HepG2 (cell line): ENCODE data around the gene CD81. TPM values are rescaled to one million over a fixed set of nuclear protein-coding genes. Genes with fewer than 3 reads are reported as not detected.

Experiments used
- ATAC-seq: fragments of 200-7000 bp; cut with Tn5 transposase; 3 replicates; pipeline ENCODE4 v1.9.1; 2020; ENCODE audit warnings: mild to moderate bottlenecking, moderate library complexity
- BruUV-seq: library from RNA; stranded (reverse); fragments of 400-500 nt; replicated peaks from 2 replicates; lab custom pipeline; 2021; lab: Mats Ljungman, UMichigan
- CTCF ChIA-PET: fragments of 300-600 bp; formaldehyde crosslinking; extraction: SDS; loops from one replicate; lab custom pipeline; 2021; ENCODE audit warnings: low total read pairs, inconsistent platforms, low intra/inter-chr PET ratio; lab: Yijun Ruan, JAX
- POLR2A ChIA-PET: fragments of 350-600 bp; sonication (Branson Sonifier 250); formaldehyde crosslinking; loops from one replicate; lab custom pipeline; 2020; ENCODE audit warnings: antibody characterized with exemption, inconsistent platforms; lab: Yijun Ruan, JAX
- DNase-seq: peaks from one replicate; pipeline ENCODE4 v3.0.0-alpha.2; 2015; ENCODE audit warnings: low spot score
- FAIRE-seq: peaks from 3 replicates; lab custom pipeline; 2011; peaks lifted over from hg19 to GRCh38; lab: Jason Lieb, UNC
- H2AFZ ChIP-seq: one replicate; pipeline ENCODE4 v1.6.1; 2011; ENCODE audit warnings: low read length, inconsistent platforms
- H3K27ac ChIP-seq: fragments of 300-600 bp; 3 replicates; pipeline ENCODE4 v1.8.0; 2011; ENCODE audit warnings: mixed run types, mild to moderate bottlenecking, mixed read lengths, low read length, inconsistent platforms; ENCODE audit not compliant: insufficient read depth; ENCODE audit errors: extremely low read length
- H3K27me3 ChIP-seq, 2 experiments: fragments of 200-600 bp in 1 of 2; 2 replicates in 1 of 2; 3 replicates in 1 of 2; pipeline versions ENCODE4 v1.6.0 to v1.8.0; 2011; ENCODE audit warnings: low read length in 2 of 2, mild to moderate bottlenecking in 2 of 2, moderate library complexity in 2 of 2, inconsistent platforms in 1 of 2; ENCODE audit not compliant: insufficient read depth in 2 of 2, control insufficient read depth in 1 of 2
- H3K36me3 ChIP-seq, 2 experiments: fragments of 200-600 bp in 1 of 2; replicated peaks in 1 of 2; 2 replicates in 1 of 2; 3 replicates in 1 of 2; pipeline versions ENCODE4 v1.5.1 to v1.8.0; 2011; ENCODE audit warnings: low read length in 2 of 2, inconsistent platforms in 1 of 2; ENCODE audit not compliant: insufficient read depth in 2 of 2, control insufficient read depth in 1 of 2
- H3K4me1 ChIP-seq: 2 replicates; pipeline ENCODE4 v1.5.1; 2012; ENCODE audit warnings: low read length, inconsistent platforms; ENCODE audit not compliant: insufficient read depth
- H3K4me2 ChIP-seq: 2 replicates; pipeline ENCODE4 v1.6.0; 2011; ENCODE audit warnings: low read depth, low read length, inconsistent platforms
- H3K4me3 ChIP-seq, 3 experiments: fragments of 200-600 bp in 1 of 3; sonication (generic), shearing (Covaris generic) in 1 of 3; replicated peaks in 1 of 3; 2 replicates each; pipeline ENCODE4 v1.5.1; 2011 to 2016; ENCODE audit warnings: low read length in 3 of 3, inconsistent platforms in 2 of 3, low read depth in 2 of 3, mild to moderate bottlenecking in 2 of 3, control low read depth in 1 of 3, mixed read lengths in 1 of 3; ENCODE audit not compliant: insufficient read depth in 1 of 3
- H3K79me2 ChIP-seq: one replicate; pipeline ENCODE4 v1.6.1; 2011; ENCODE audit warnings: low read length, inconsistent platforms; ENCODE audit not compliant: insufficient read depth
- H3K9ac ChIP-seq: 2 replicates; pipeline ENCODE4 v1.6.0; 2011; ENCODE audit warnings: mild to moderate bottlenecking, low read depth, low read length, inconsistent platforms; ENCODE audit not compliant: insufficient read depth
- H3K9me3 ChIP-seq: 2 replicates; pipeline ENCODE4 v1.5.1; 2012; ENCODE audit warnings: mild to moderate bottlenecking, low read length
- H4K20me1 ChIP-seq: 2 replicates; pipeline ENCODE4 v1.6.0; 2011; ENCODE audit warnings: inconsistent platforms, mild to moderate bottlenecking, low read length, moderate library complexity; ENCODE audit not compliant: insufficient read depth
- EEA1 ChIP-seq: sonication (generic); formaldehyde crosslinking; IDR thresholded peaks from 2 replicates; pipeline ENCODE4 v1.5.1; 2020; ENCODE audit warnings: mild to moderate bottlenecking, missing genetic modification reagents, borderline replicate concordance
- KAT7 ChIP-seq: IDR thresholded peaks from 2 replicates; pipeline ENCODE4 v1.6.1; 2018; ENCODE audit warnings: borderline replicate concordance, missing compliant biosample characterization
- ZNF17 ChIP-seq: sonication (generic); formaldehyde crosslinking; IDR thresholded peaks from 2 replicates; pipeline ENCODE4 v1.5.0; 2020; ENCODE audit warnings: mild to moderate bottlenecking, missing genetic modification reagents
- ZNF772 ChIP-seq: sonication (generic); formaldehyde crosslinking; IDR thresholded peaks from 2 replicates; pipeline ENCODE4 v1.5.0; 2020; ENCODE audit warnings: mild to moderate bottlenecking, missing genetic modification reagents
- WGBS: methylation state at CpG from one replicate; pipeline ENCODE4 v1.1.6; 2017; ENCODE audit warnings: low lambda C conversion rate; 5-methylcytosine and 5-hydroxymethylcytosine counted together
- in situ Hi-C: cut with HindIII; loops from 2 replicates; pipeline ENCODE4 v1.10.0; 2017; ENCODE audit warnings: low pct_unique_long_range_greater_than_20kb; ENCODE audit not compliant: extremely low pct_ligation_motif_present
- intact Hi-C: fragments of 100-400 bp; cut with micrococcal nuclease; formaldehyde crosslinking; loops from one replicate; pipeline ENCODE4 v1.10.0; 2022; ENCODE audit not compliant: unreplicated experiment
- polyA plus RNA-seq, 8 experiments: library from polyadenylated mRNA; depleted of rRNA in 3 of 8; stranded (reverse) in 7 of 8; unstranded in 1 of 8; fragments of >200 nt; fragmentation: Illumina TruSeq in 4 of 8; extraction: Trizol in 4 of 8; gene quantifications; 2 replicates each; pipeline versions ENCODE4 v1.2.1 to v1.2.3, GENCODE V29; 2011 to 2016; ENCODE audit warnings: low read depth in 4 of 8, missing spikeins in 1 of 8, mixed read lengths in 1 of 8; ENCODE audit not compliant: insufficient read depth in 1 of 8
- total RNA-seq, 5 experiments: library from RNA; depleted of rRNA; stranded (reverse); fragments of >200 nt; fragmentation: Illumina TruSeq; extraction: Trizol; gene quantifications; 2 replicates each; pipeline ENCODE4 v1.2.3, GENCODE V29; 2016; ENCODE audit warnings: low read depth in 1 of 5
- TF ChIP-seq, protein P1 (sequence below): sonication (generic); formaldehyde crosslinking; IDR thresholded peaks from 2 replicates; pipeline ENCODE4 v1.4.0; 2020; ENCODE audit warnings: missing genetic modification reagents, mild to moderate bottlenecking, borderline replicate concordance
- TF ChIP-seq, protein P2 (sequence below): sonication (generic); formaldehyde crosslinking; IDR thresholded peaks from 2 replicates; pipeline ENCODE4 v1.4.0; 2020; ENCODE audit warnings: missing genetic modification reagents, borderline replicate concordance

The CD81 gene
- total and polyA plus RNA-seq, 2 of the 13 experiments (the other 11 are each of a cell fraction or from before 2014, with no cell fraction given), result not detected

DNA sequence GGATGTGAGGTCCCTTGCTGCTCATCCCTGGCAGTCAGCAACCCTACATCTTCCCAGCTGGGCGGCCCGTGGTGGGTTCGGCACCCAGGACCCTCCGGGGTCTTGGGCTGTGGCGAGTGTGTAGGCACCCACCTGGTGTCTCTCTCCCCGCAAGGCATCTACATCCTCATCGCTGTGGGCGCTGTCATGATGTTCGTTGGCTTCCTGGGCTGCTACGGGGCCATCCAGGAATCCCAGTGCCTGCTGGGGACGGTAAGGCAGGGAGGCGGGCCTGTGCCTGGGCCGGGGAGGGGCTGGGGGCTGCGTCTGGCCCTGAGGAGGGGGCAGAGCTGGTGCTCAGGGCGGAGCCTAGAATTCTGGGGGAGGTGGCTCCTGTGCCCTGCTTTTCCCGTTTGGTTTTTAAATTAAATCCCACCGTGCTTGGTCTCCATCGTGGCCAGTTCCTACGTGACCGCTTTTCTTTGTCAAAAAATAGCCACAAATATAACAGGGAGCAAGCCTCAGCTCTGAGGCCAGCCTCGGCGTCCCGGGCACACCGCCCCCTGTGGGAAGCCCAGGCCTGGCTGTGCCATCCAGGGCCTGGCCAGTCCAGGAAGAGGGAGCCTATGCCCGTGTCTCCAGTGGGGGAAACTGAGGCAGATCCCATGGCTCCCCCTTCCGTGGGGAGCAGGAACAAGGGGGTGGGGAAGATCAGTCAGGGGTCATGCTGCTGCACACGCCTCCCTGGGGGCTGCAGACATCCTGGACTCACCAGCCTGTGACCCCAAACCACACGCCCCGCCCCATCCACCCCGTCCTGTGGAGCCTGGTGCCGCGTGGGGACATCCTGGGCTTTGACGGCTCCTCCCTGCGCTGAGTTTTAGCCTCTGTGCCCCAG is 17.1 kb downstream of the CD81 start:
- H3K27me3 ChIP-seq, result peaks cover 8 to 30% of the 10 kb centered on the region in 2 experiments; a peak in 4 of 5 replicates
- WGBS, result 43% methylated on average over 18 of the region's 34 CpGs
- POLR2A ChIA-PET, result no interaction called here
- peaks cover 8% of the 10 kb centered on the region for H3K4me1 ChIP-seq
- H3K4me3 ChIP-seq, result no peak overlapping the region
- no peak overlapping the region for H3K4me2 ChIP-seq
- H3K9ac ChIP-seq, result no peak overlapping the region
- no TSS peak for BruUV-seq
- CTCF ChIA-PET, result no interaction called here
- in situ Hi-C loops, result no loop called here
- H3K79me2 ChIP-seq, result no peaks in the 10 kb centered on the region
- no peak overlapping the region for H2AFZ ChIP-seq
- ATAC-seq, result no peak
- H3K36me3 ChIP-seq, result no peaks in the 10 kb centered on the region
- FAIRE-seq, result no peak
- TF ChIP-seq, protein P1, sequence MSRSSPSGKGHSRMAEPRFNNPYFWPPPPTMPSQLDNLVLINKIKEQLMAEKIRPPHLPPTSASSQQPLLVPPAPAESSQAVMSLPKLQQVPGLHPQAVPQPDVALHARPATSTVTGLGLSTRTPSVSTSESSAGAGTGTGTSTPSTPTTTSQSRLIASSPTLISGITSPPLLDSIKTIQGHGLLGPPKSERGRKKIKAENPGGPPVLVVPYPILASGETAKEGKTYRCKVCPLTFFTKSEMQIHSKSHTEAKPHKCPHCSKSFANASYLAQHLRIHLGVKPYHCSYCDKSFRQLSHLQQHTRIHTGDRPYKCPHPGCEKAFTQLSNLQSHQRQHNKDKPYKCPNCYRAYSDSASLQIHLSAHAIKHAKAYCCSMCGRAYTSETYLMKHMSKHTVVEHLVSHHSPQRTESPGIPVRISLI (CRISPR knock-in tag), result no peak
- TF ChIP-seq EEA1 (CRISPR knock-in tag), result no peak
- TF ChIP-seq ZNF17 (CRISPR knock-in tag), result no peak
- TF ChIP-seq, protein P2, sequence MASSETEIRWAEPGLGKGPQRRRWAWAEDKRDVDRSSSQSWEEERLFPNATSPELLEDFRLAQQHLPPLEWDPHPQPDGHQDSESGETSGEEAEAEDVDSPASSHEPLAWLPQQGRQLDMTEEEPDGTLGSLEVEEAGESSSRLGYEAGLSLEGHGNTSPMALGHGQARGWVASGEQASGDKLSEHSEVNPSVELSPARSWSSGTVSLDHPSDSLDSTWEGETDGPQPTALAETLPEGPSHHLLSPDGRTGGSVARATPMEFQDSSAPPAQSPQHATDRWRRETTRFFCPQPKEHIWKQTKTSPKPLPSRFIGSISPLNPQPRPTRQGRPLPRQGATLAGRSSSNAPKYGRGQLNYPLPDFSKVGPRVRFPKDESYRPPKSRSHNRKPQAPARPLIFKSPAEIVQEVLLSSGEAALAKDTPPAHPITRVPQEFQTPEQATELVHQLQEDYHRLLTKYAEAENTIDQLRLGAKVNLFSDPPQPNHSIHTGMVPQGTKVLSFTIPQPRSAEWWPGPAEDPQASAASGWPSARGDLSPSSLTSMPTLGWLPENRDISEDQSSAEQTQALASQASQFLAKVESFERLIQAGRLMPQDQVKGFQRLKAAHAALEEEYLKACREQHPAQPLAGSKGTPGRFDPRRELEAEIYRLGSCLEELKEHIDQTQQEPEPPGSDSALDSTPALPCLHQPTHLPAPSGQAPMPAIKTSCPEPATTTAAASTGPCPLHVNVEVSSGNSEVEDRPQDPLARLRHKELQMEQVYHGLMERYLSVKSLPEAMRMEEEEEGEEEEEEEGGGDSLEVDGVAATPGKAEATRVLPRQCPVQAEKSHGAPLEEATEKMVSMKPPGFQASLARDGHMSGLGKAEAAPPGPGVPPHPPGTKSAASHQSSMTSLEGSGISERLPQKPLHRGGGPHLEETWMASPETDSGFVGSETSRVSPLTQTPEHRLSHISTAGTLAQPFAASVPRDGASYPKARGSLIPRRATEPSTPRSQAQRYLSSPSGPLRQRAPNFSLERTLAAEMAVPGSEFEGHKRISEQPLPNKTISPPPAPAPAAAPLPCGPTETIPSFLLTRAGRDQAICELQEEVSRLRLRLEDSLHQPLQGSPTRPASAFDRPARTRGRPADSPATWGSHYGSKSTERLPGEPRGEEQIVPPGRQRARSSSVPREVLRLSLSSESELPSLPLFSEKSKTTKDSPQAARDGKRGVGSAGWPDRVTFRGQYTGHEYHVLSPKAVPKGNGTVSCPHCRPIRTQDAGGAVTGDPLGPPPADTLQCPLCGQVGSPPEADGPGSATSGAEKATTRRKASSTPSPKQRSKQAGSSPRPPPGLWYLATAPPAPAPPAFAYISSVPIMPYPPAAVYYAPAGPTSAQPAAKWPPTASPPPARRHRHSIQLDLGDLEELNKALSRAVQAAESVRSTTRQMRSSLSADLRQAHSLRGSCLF (CRISPR knock-in tag), result no peak
- TF ChIP-seq ZNF772, result no peak
- TF ChIP-seq KAT7 (CRISPR knock-in tag), result no peak
- TF ChIP-seq, all 625 proteins: peak for 0
- intact Hi-C loops, result no loop called here
- Histone ChIP-seq H3K27ac (no peak overlapping the region), H3K9me3 (no peaks in the 10 kb centered on the region), H4K20me1 (no peaks in the 10 kb centered on the region)
- DNase-seq, result no peak
